Measurements from ENCODE around the gene GAS2L3. TPM values are rescaled to one million over a fixed set of nuclear protein-coding genes. Genes with fewer than 3 reads are reported as not detected.
"Not testable (repeated sequence)": the region's sequence is repeated elsewhere in the genome, so short reads cannot be mapped to it uniquely, and the experiment has no call there.

The GAS2L3 gene
- total and polyA plus RNA-seq, 2 of the 8 experiments (the other 6 are each of a cell fraction or from before 2014, with no cell fraction given), result 2.1 to 19.3 TPM

DNA sequence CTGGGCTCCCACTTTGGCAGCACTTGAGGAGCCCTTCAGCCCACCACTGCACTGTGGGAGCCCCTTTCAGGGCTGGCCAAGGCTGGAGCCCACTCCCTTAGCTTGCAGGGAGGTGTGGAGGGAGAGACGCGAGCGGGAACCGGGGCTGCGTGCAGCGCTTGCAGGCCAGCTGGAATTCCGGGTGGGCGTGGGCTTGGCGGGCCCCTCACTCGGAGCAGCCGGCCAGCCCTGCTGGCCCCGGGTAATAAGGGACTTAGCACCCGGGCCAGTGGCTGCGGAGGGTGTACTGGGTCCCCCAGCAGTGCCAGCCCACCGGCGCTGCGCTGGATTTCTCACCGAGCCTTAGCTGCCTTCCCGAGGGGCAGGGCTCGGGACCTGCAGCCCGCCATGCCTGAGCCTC lies 14.2 kb upstream of the GAS2L3 start:
- H3K79me2 ChIP-seq (ENCODE audit: control insufficient read depth in 1 of 2, insufficient read depth in 2 of 2, low read length in 2 of 2); H2BK15ac ChIP-seq (ENCODE audit: low read length); DNase-seq (ENCODE audit: low read depth in 1 of 2, low spot score in 2 of 2); H3K9ac ChIP-seq (replicated peaks in 1 of 4; ENCODE audit: extremely low read depth in 1 of 4, low read depth in 3 of 4, low read length in 3 of 4); H4K5ac ChIP-seq (ENCODE audit: insufficient read length, low read depth, low read length); FAIRE-seq; H2BK20ac ChIP-seq (ENCODE audit: low read length); H2BK12ac ChIP-seq (ENCODE audit: low read depth, low read length); H3K18ac ChIP-seq (ENCODE audit: extremely low read depth, low read length); H3K4me2 ChIP-seq (ENCODE audit: insufficient read depth in 1 of 2, low read depth in 2 of 2, low read length in 2 of 2); H3K9me3 ChIP-seq (ENCODE audit: insufficient read depth in 2 of 2, low read depth in 1 of 2, low read length in 1 of 2); H3K23me2 ChIP-seq (ENCODE audit: low read depth, low read length); H2AK5ac ChIP-seq (ENCODE audit: low read depth, low read length); H3K14ac ChIP-seq (ENCODE audit: insufficient read length); H3K27ac ChIP-seq (ENCODE audit: low read depth, low read length); H3K56ac ChIP-seq (replicated peaks; ENCODE audit: insufficient read length, low read depth, low read length); H4K8ac ChIP-seq (ENCODE audit: extremely low read depth, insufficient read depth, low read length); H3K36me3 ChIP-seq (ENCODE audit: control insufficient read depth in 2 of 4, insufficient read depth in 4 of 4, low read length in 3 of 4); H4K20me1 ChIP-seq (replicated peaks in 1 of 2; ENCODE audit: control insufficient read depth in 1 of 2, insufficient read depth in 2 of 2, low read length in 2 of 2); POLR2A ChIA-PET (ENCODE audit: partially characterized antibody); H3K27me3 ChIP-seq (replicated peaks in 1 of 4; ENCODE audit: control insufficient read depth in 3 of 4, extremely low read depth in 1 of 4, insufficient read depth in 3 of 4, low read length in 3 of 4); H3K4me1 ChIP-seq (replicated peaks in 1 of 4; ENCODE audit: control insufficient read depth in 3 of 4, insufficient read depth in 4 of 4, low read length in 3 of 4); H3K4ac ChIP-seq (replicated peaks; ENCODE audit: insufficient read length, low read depth, low read length); H3K23ac ChIP-seq (ENCODE audit: insufficient read length); H4K91ac ChIP-seq (replicated peaks; ENCODE audit: insufficient read length, low read length); H3K79me1 ChIP-seq (ENCODE audit: low read depth, low read length); H3K4me3 ChIP-seq (ENCODE audit: extremely low read depth in 1 of 4, insufficient read depth in 2 of 4, low read depth in 3 of 4, low read length in 4 of 4); H2AFZ ChIP-seq (ENCODE audit: low read length); H2BK5ac ChIP-seq (ENCODE audit: low read depth, low read length); H2BK120ac ChIP-seq (replicated peaks; ENCODE audit: low read depth, low read length): not testable (repeated sequence)
- WGBS, 2 experiments (ENCODE audit: extremely low coverage in 1 of 2, insufficient coverage in 1 of 2, insufficient read length in 1 of 2, insufficient replicate concordance in 2 of 2, low coverage in 1 of 2, low lambda C conversion rate in 2 of 2, missing lambda C conversion rate in 1 of 2), result 95% methylated on average over 11 of the region's 21 CpGs; no CpG with 5 or more reads in 1 of the 2 experiments
- CTCF ChIA-PET (ENCODE audit: partially characterized antibody), result interaction anchor here (1.2 to 1.9 kb wide), 2 partner anchors 10 to 211 kb away, joined by 4 to 16 read pairs; no protein-coding TSS in a partner anchor
